Epidermal melanocyte (primary cell): Measurements from ENCODE around the gene SRSF4.
"Not testable (repeated sequence)": the region's sequence is repeated elsewhere in the genome, so short reads cannot be mapped to it uniquely, and the experiment has no call there.

Experiments used
- DNase-seq: peaks from one replicate; pipeline ENCODE4 v3.0.0; 2011; ENCODE audit warnings: low spot score; ENCODE audit not compliant: insufficient read length

The SRSF4 gene

GRCh38 chr1:29125788-29126187, 55.9 kb downstream of the SRSF4 start:
- DNase-seq: no peak

GRCh38 chr1:29125237-29125641, 56.5 kb downstream of the SRSF4 start:
- DNase-seq: no peak

DNA sequence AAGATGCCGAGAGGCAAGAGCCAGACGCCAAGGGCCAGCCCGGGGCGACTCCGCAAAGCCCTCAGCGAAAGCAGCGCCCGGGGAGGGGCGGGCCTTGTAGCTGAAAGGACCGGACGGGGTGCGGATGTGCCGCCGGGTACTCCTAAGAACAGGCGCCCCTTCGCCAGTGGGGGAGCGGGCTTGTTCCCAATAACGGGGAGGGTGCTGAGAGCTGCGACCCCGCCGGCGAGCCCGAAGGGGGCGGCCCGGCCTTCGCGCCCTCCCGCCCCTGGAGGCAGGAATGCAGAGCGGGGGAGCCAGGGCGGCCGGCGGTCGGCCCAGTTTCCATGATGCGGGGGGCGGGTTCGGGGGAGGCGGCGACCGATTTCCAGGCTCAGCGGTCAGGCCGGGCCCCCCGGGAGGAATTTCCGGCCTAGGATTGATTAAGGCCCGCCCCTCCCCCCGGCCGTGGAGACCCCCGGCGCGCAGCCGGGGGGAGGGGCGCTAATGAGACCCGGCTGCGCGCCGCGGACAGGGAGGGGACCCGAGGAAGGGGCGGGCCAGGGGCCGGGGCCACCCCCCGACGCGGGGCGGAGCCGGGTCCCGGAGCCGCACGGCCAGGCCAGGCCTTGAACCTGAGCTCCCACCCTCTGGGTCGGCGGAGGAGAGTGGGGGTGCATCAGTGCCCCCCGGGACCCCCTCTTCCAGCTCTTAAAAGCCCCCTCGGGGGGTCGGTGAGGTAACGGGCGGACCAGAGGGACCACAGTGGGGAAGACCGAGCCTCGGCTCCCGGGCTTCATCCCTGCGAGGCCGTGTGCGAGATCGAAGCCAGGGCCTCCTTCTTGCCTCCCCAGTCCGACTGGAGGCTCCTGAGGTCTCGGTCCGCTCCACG, 57.1 kb downstream of the SRSF4 start:
- DNase-seq: peak; percentile 95

DNA sequence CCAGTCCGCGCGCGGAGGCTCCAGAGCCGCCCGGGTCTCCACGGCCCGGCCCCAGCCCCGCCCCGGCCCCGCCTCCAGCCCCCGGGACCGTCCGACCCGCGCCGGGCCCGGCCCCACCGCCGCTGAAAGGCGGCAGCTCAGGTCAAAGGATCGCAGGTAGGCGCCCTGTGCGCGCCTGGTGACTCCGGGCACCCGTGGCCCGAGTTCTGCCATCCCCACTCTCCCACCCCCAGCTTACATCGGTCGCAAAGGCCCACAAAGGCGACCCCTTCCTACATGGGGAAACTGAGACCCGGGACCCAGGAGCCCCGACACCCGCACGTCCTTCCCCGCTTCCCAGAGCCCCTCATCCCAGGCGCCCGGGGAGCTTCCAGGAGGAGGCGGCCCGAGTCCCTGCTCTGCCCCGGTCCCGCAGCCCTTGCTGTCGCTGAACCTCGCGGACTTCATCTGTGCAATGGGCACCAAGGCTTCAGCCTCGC, 57.8 kb downstream of the SRSF4 start, which contains the start of gene TMEM200B:
TSS of gene TMEM200B (minus strand) at position 17 of the 479 bp plus-strand sequence. CDS start 2,075 bp downstream, outside the sequence.
- DNase-seq: no peak

DNA sequence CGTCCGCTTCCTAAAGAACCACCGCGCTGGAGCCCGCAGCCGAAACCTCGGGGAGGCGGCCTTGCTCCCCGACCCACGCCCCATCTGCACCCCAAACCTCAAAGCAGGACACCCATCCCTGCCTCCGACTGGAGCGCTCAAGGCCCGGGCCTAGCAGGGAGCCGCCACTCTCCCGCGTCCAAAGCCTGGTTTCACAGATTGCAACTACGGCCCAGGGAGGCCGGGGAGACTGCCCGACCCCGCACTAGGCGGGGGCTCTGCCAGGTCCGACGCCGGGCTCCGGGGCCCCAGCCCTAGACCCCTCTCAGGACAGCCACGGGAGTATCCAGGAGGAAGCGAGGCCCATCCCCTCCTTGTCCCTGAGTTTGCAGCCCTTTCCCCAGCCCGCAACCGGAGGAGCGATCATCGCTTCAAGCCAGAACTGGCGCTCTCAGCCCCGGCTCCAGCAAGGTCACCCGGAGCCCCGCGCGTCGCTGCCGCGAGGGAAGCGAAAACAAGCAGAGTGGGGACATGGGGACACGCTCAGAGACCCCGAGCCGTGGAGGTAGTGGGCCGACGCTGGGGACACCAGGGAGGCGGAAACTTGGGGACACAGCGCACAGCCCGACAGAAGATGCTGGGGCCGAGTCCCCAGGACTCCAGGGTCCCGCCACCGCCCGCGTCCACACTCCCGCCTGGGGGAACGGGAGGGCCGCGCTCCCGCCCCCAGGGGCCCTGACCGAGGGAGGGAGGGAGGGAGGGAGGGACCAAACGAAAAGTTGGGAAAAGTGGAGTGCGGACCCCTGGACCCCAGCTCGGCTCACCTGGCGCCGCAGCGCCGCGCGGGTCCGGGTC, 58.4 kb downstream of the SRSF4 start:
- DNase-seq: no peak

DNA sequence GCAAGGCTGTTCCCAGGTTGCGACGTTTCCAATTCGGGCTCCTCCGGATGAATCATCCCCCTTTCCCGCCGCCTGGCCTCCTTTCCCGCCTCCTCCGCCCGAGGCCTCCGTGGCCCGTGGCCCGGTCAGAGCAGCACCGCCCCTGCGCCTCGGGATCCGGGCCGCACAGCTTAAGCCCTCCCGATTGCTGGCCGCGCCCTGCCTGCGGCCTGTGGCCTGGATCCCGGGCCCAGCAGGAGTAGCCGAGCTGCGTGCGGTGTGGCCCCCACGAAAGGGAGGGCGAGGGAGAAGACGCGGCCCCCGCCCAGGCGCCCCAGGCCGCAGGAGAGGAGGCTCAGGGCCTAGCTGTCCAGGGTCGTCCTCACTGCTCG, 59.0 kb downstream of the SRSF4 start:
- DNase-seq: peak; percentile 70

GRCh38 chr1:29121936-29122681, 59.6 kb downstream of the SRSF4 start:
- no peak for DNase-seq

GRCh38 chr1:29121516-29121935, 60.2 kb downstream of the SRSF4 start:
- DNase-seq: no peak

- no peak for DNase-seq
Observed at GRCh38 chr1:29120947-29121485, 60.7 kb downstream of the SRSF4 start.

DNA sequence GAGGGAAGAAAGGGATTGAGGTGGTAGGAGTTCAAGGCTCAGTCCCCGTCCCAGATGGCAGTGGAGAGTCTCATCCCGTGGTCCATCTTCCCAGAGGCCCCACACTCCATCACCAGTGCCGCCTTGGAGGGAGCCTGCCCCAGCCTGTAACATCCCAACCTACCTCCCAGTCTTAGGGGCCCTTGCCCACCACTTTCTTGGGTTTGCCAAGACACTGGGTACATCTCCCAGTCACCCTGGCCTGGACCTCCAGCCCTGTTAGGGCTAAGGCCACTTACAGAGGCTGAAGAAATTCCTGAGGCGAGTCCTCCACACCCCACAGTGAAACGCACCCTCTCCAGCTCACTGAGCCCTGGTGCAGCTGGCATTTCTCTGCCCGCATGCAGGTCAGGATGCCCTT, 61.3 kb downstream of the SRSF4 start:
- DNase-seq: no peak

DNA sequence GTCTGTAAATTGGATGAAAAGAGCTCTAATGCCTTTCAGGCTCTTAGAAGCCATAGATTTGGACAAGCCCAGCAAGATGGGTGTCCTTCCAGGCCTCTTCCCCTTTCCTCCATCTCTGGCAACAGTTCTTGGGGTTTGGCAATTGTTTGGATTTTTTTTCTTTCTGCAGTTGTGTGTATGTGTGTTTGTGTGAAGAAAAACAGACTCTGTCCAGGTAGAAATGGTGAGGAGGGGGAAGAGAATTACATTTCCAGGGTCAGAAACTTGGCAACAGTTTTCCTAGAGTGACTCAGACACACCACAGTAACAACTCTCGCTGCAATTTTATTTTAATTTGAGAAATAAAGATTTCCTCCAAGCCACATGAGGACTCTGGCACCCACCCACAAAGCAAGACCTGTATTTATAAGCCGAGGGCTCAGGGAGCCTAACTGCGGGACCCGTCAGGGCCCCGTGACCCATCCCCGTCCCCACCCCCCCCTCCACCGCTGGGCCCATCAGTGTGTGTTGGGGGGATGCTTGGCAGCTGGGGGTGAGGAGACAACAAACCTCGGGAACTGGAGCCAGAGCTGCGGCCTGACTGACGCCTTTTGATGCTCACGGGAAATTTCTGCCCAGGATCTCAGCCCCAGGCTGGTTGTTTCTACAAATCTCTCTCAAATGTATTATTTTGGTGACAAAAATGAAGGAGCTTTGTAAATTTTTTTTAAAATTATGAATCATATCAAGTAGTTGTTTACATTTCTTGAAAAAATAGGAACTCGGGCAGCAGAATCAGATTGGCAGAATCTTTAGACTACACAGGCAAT, 62.4 kb downstream of the SRSF4 start:
- no peak for DNase-seq

DNA sequence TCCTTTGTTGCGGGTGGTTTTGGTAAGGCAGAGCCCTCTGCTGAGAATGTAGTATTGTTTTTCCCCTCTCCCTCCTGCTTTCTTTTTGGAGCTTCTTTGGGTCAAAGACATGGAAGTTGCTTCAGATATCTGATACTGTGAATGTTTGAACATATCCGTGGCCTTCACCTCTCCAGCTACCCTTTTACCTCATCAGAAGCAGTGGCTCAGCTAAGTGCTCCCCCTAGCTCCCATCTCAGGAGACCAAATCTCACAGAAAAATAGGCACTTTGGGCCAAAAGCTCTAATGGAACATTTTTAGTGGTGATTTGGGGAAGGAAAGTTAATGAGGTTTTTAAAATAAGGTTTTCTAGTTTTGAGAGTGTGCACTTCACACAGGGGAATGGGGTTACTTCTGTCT, 64.3 kb downstream of the SRSF4 start:
- DNase-seq: no peak

GRCh38 chr1:29114654-29115053, 67.0 kb downstream of the SRSF4 start:
- DNase-seq: no peak

DNA sequence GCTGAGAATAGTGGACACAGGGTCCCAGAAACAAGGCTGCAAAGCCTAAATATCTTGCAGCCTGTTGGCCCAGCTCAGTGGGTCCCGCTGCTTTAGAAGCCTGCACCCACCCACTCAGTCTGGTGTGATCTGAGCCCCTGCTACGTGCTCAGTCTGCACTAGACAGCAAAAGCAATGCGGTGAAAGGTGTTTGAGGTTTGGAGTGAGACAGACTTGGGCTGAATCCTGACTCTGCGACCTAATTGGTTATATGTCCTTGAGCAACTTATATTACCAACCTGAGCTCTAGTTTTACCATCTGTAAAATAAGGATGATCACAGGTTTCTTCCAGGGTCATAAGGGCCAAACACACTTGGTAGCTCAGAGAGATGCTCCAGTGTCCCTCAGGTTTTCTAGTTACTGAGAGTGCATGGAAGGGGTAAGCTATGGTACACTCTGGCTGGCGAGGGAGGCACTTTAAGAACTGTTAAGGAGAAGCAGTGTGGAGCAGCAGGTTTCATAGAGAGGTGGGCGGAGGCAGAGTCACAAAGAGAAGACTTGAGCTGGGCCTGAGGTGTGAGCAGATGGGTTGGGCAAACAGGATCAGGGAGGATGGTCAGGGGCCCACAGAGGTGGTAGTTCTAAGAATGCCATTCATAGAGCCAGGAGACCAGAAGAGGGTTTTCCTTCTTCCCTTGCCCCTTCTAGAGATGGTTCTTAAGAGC, 68.1 kb downstream of the SRSF4 start:
- no peak for DNase-seq

DNA sequence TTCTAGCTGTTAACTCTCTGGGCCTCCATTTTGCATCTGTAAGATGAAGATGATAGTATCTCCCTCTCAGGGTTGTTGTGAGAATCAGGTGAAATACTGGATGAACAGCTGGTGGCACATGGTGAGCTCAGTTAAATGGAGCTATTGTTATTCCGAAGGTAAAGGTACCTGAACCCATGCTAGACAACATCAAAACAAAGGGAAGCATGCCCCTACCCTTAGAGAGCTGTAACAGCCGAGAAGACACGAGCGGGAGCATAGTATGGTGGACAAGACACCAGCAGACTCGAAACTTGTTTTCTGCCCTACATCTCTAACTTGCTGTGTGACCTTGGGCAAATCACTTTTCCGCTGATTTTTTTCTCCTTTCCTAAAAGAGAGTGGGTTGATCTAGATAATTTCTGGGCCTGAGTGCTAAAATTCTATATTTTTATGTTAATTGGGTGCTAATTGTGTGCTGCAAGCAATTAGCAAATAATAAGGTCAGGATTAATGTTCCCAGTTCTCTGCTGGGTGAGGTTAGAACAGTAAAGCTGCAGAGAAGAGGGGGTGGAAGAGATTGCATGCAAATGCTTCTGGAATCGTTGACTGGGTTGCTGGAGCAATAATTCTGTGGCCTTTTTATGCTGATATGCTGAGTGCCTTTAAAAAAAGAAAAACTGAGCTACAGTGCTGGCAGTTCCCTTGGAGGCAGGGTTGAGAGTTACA, 68.8 kb downstream of the SRSF4 start:
- no peak for DNase-seq

GRCh38 chr1:29108041-29108440, 73.7 kb downstream of the SRSF4 start:
- not testable (repeated sequence) for DNase-seq

- no peak for DNase-seq
Observed at GRCh38 chr1:29105822-29106221, 75.9 kb downstream of the SRSF4 start.

DNA sequence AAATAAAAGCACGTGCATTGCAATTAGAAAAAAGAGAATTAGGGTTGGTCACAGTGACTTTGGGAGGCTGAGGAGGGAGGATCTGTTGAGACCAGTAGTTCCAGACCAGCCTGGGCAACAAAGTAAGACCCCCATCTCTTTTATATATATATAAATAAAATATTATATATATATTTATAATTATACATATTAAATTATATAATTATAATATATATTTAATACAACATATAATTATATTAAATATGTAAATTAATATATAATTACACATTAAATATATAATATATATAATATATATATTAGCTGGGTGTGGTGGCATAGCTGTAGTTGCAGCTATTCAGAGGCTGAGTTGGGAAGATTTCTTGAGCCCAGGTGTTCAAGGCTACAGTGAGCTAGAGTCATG, 81.2 kb downstream of the SRSF4 start:
- DNase-seq: no peak

- DNase-seq: no peak
Observed at GRCh38 chr1:29099286-29099685, 82.4 kb downstream of the SRSF4 start.
